GM12801 (cell line): ENCODE data around the gene CARNS1.

Experiments used
- CTCF ChIP-seq: IDR thresholded peaks from one replicate; pipeline ENCODE4 v1.5.1; 2011; ENCODE audit warnings: control low read depth; ENCODE audit not compliant: insufficient read length; ENCODE audit errors: extremely low read depth

The CARNS1 gene

GRCh38 chr11:67396259-67396581, 19.3 kb upstream of the CARNS1 start:
- no peak for TF ChIP-seq CTCF

- TF ChIP-seq CTCF = no peak
These were observed 18.7 kb upstream of the CARNS1 start for GRCh38 chr11:67396587-67397389.

- TF ChIP-seq CTCF = no peak
These were observed 17.9 kb upstream of the CARNS1 start for GRCh38 chr11:67397536-67397935.

- TF ChIP-seq CTCF = no peak
These were observed 17.4 kb upstream of the CARNS1 start for GRCh38 chr11:67397986-67398660.

- TF ChIP-seq CTCF = no peak
These were observed 16.6 kb upstream of the CARNS1 start for GRCh38 chr11:67398661-67399563.

GRCh38 chr11:67400251-67400941, 15.1 kb upstream of the CARNS1 start:
- TF ChIP-seq CTCF = no peak
